IPS-20b (cell line): ENCODE measurements around the gene PSMD10.

Experiments used
- H3K27ac ChIP-seq: one replicate; pipeline ENCODE4 v1.5.1; 2013; ENCODE audit warnings: low read length
- H3K27me3 ChIP-seq: 2 replicates; pipeline ENCODE4 v1.6.1; 2013; ENCODE audit warnings: mild to moderate bottlenecking, low read length, inconsistent platforms; ENCODE audit not compliant: insufficient read depth
- H3K36me3 ChIP-seq: 2 replicates; pipeline ENCODE4 v1.6.1; 2013; ENCODE audit warnings: low read depth, mild to moderate bottlenecking, inconsistent platforms, low read length, moderate library complexity; ENCODE audit not compliant: insufficient read depth
- H3K4me1 ChIP-seq: 2 replicates; pipeline ENCODE4 v1.6.1; 2013; ENCODE audit warnings: mild to moderate bottlenecking, control low read depth, inconsistent platforms, low read length, moderate library complexity; ENCODE audit not compliant: insufficient read depth
- H3K4me3 ChIP-seq: 2 replicates; pipeline ENCODE4 v1.5.1; 2013; ENCODE audit warnings: mild to moderate bottlenecking, low read length, inconsistent platforms
- H3K9ac ChIP-seq: 2 replicates; pipeline ENCODE4 v1.6.1; 2013; ENCODE audit warnings: low read depth, mild to moderate bottlenecking, inconsistent platforms, low read length, moderate library complexity
- H3K9me3 ChIP-seq: 2 replicates; pipeline ENCODE4 v1.6.1; 2013; ENCODE audit warnings: mild to moderate bottlenecking, low read depth, low read length, inconsistent platforms; ENCODE audit not compliant: insufficient read depth

Gene PSMD10

DNA sequence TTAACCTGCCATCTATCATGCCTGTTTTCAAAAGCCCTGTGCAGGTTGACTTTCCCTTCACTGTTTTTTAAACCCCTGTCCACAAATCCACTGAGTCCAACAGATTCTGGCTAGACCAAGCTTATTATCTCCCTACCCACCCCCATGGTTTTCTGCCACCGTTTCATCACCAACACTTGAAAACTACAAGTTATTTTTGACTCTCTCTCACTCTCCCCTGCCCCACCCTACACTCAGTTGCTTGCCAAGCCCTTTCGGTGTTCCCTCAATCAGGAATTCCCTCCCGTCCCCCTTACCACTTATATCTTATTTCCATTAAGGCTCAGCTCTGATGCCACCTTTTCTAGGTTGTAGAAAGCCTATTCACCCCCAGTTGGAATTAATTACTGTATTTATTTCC lies 29.9 kb upstream of the PSMD10 start:
- no peaks in the 10 kb centered on the region for H3K9me3 ChIP-seq
- H3K4me1 ChIP-seq, result peaks cover 3% of the 10 kb centered on the region
- H3K27ac ChIP-seq, result no peak overlapping the region
- H3K36me3 ChIP-seq, result no peaks in the 10 kb centered on the region
- no peaks in the 10 kb centered on the region for H3K27me3 ChIP-seq
- no peak overlapping the region for H3K4me3 ChIP-seq
- no peak overlapping the region for H3K9ac ChIP-seq

GRCh38 chrX:108117988-108118387 lies 26.6 kb upstream of the PSMD10 start:
- no peaks in the 10 kb centered on the region for H3K36me3 ChIP-seq
- no peaks in the 10 kb centered on the region for H3K27me3 ChIP-seq

GRCh38 chrX:108114541-108114940 lies 23.2 kb upstream of the PSMD10 start:
- H3K27ac ChIP-seq, result no peak overlapping the region
- no peaks in the 10 kb centered on the region for H3K4me1 ChIP-seq
- H3K36me3 ChIP-seq, result no peaks in the 10 kb centered on the region
- no peak overlapping the region for H3K9ac ChIP-seq
- H3K27me3 ChIP-seq, result no peaks in the 10 kb centered on the region
- H3K4me3 ChIP-seq, result no peak overlapping the region
- no peaks in the 10 kb centered on the region for H3K9me3 ChIP-seq

More at GRCh38 chrX:108117988-108118387, 26.6 kb upstream of the PSMD10 start:
- H3K9me3 ChIP-seq, result no peaks in the 10 kb centered on the region
- no peaks in the 10 kb centered on the region; the same call in 1 of the 2 replicates for H3K4me1 ChIP-seq
- no peak overlapping the region for H3K27ac ChIP-seq
- no peak overlapping the region for H3K9ac ChIP-seq
- no peak overlapping the region for H3K4me3 ChIP-seq

- Histone ChIP-seq H3K36me3 (no peaks in the 10 kb centered on the region), H3K27me3 (no peaks in the 10 kb centered on the region), H3K9me3 (no peaks in the 10 kb centered on the region), H3K27ac (no peak overlapping the region), H3K4me3 (no peak overlapping the region), H3K4me1 (no peaks in the 10 kb centered on the region), H3K9ac (no peak overlapping the region)
Measured at GRCh38 chrX:108105473-108105872, 14.1 kb upstream of the PSMD10 start.

DNA sequence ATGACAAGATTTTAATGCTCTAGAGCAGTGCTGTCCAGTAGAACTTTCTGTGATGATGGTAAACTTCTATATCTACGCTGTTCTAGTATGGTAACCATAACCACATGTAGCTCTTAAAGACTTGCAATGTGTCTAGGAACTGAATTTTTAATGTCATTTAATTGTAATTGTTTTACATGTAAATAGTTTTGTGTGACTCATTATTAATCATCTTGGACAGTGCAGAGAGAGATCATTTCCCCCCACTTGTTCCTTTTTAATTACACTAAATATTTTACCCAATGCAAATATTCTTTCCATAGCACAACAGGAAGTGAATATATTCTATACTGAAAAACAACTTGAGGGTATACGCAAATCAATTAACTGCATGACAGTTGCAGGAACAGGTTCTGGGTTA lies 6.0 kb upstream of the PSMD10 start:
- H3K27ac ChIP-seq, result no peak overlapping the region
- H3K36me3 ChIP-seq, result no peaks in the 10 kb centered on the region
- no peaks in the 10 kb centered on the region for H3K27me3 ChIP-seq
- no peaks in the 10 kb centered on the region for H3K4me1 ChIP-seq
- no peak overlapping the region for H3K9ac ChIP-seq
- no peak overlapping the region for H3K4me3 ChIP-seq
- no peaks in the 10 kb centered on the region for H3K9me3 ChIP-seq

DNA sequence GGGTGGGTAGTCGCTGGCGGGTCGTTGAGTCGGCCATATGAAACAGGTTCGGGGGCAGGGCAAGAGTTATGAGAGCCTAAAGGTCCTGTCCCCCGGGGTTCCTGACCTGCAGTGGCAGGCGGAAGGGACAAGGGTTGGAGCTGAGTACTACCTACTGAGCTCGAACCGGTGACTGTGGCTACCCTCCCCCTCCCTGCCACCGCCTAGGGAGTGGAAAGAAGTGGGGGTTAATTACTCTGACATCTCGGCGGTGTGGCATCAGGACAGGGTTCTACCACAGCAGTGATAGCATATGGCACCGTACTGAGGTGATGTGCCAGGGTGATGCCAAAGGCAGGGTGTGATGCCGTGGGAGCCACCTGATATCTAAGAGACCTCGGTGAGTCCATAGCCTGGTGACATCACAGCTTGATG lies 543 bp upstream of the PSMD10 start:
- no peaks in the 10 kb centered on the region for H3K4me1 ChIP-seq
- no peaks in the 10 kb centered on the region for H3K9me3 ChIP-seq
- no peak overlapping the region for H3K9ac ChIP-seq
- peaks cover 8% of the 10 kb centered on the region for H3K36me3 ChIP-seq
- H3K27ac ChIP-seq, result no peak overlapping the region
- peak overlapping the region; percentile 94 for H3K4me3 ChIP-seq
- H3K27me3 ChIP-seq, result no peaks in the 10 kb centered on the region

DNA sequence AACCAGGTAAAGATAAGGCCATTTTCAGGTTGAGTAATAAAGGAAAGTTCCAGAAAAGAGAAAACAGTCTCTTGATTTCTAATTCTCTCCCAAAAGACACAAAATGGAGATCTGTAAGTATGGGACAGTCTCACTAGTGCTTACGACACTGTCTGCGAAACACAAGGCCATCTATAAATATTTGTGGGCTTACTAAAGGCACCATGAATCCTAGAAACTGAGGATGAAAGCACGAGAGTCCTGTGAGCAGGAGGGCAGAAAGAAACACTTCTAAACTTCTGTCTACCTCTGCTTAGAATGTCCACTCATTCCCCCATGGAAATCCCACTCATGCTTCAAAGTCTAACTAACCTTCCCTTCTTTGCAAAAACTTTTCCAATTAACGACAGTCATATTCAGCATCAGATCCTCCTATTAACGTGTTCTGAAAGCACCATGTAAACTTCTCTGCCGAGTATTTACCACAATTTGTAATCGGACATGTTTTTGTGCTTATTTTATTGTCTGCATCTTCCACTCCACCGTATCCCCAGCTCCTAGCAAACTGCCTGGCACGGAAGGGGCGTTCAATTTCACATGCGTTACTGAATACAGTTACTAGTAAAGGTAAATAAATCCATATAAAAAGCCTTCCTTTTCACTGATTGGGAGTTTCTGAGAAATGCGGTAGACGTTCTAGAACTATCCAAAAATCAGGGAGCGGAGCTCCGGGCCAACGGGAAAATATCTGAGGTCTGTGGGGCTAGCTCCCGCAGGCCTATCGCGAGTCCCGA lies 665 bp downstream of the PSMD10 start:
- no peaks in the 10 kb centered on the region for H3K27me3 ChIP-seq
- peak overlapping the region; percentile 92 for H3K9ac ChIP-seq
- peak overlapping the region; percentile 18 for H3K27ac ChIP-seq
- H3K4me3 ChIP-seq, result peak overlapping the region; percentile 94
- no peaks in the 10 kb centered on the region for H3K4me1 ChIP-seq
- no peaks in the 10 kb centered on the region for H3K9me3 ChIP-seq
- H3K36me3 ChIP-seq, result peaks cover 12% of the 10 kb centered on the region

DNA sequence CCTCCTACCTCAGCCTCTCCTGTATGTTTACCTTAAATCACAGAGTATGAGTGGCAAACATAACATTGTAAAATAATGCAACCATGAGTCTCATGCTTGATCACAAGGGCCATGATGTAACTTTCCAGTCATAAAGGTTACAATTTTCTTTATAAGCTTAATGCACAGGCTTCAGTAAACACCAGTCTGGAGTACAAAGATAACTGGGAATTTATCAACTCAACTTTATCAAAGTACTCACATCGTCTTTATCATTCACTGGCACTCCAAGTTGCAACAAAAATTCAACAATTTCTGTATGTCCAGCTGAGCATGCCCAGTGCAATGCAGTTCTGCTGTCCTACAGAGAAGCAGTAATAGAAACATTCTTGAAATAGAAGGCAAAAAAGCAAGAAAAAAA lies 2.8 kb downstream of the PSMD10 start:
- Histone ChIP-seq H3K9me3 (no peaks in the 10 kb centered on the region), H3K4me1 (no peaks in the 10 kb centered on the region), H3K36me3 (peaks cover 27% of the 10 kb centered on the region), H3K27ac (no peak overlapping the region), H3K4me3 (no peak overlapping the region), H3K9ac (no peak overlapping the region), H3K27me3 (no peaks in the 10 kb centered on the region)

DNA sequence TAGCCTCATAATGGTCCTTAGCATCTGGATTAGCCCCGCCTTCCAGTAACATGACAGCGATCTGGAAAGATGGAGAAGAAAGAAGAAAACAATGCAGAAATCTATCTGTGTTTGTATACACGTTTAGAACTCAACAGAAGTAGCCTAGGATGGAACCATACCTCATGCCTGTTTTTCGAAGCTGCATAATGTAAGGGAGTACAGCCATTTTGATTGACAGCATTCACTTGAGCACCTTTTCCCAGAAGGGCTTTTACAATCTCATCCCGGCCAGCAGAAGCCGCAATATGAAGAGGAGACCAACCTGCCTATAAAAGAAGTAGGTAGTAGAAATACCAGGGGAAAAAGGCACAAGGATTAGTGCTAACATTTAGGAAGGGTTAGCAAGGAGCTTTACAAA lies 3.5 kb downstream of the PSMD10 start:
- Histone ChIP-seq H3K9me3 (no peaks in the 10 kb centered on the region), H3K9ac (no peak overlapping the region), H3K4me1 (no peaks in the 10 kb centered on the region), H3K27ac (no peak overlapping the region), H3K4me3 (no peak overlapping the region), H3K27me3 (no peaks in the 10 kb centered on the region), H3K36me3 (peaks cover 27% of the 10 kb centered on the region)

- Histone ChIP-seq H3K9me3 (no peaks in the 10 kb centered on the region), H3K27me3 (no peaks in the 10 kb centered on the region), H3K4me3 (no peak overlapping the region), H3K4me1 (no peaks in the 10 kb centered on the region), H3K36me3 (peaks cover 14% of the 10 kb centered on the region; the same call in 1 of the 2 replicates), H3K9ac (no peak overlapping the region), H3K27ac (no peak overlapping the region)
Measured at GRCh38 chrX:108081110-108081509, 10.2 kb downstream of the PSMD10 start.

- Histone ChIP-seq H3K4me1 (no peaks in the 10 kb centered on the region), H3K4me3 (no peak overlapping the region), H3K9me3 (no peaks in the 10 kb centered on the region), H3K9ac (no peak overlapping the region), H3K36me3 (no peaks in the 10 kb centered on the region), H3K27me3 (no peaks in the 10 kb centered on the region), H3K27ac (no peak overlapping the region)
Measured at GRCh38 chrX:108072746-108073145, 18.6 kb downstream of the PSMD10 start.

DNA sequence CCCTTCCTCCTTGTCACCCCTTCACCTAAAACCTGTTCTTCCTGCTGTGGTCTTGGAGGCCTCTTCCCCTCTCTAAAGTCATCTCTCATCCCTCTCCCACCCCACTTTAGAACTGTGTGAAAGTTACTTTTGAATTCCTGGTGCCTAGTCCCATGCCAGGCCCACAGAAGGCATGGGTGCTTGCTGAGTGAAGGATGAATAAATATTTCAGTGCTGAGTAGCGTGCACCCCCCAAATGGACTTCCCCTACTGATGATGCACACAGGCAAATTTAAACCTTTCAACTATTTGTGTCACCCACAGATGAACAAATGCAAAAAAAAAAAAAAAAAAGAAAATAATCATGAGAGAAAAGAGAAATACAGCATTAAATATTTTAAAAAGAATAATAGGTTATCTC lies 19.8 kb downstream of the PSMD10 start:
- H3K4me1 ChIP-seq, result no peaks in the 10 kb centered on the region
- H3K9me3 ChIP-seq, result no peaks in the 10 kb centered on the region
- H3K4me3 ChIP-seq, result no peak overlapping the region
- H3K36me3 ChIP-seq, result no peaks in the 10 kb centered on the region
- no peak overlapping the region for H3K9ac ChIP-seq
- H3K27me3 ChIP-seq, result no peaks in the 10 kb centered on the region
- H3K27ac ChIP-seq, result no peak overlapping the region
